Measurements from ENCODE around the gene ALOX15B. TPM values are rescaled to one million over a fixed set of nuclear protein-coding genes. Genes with fewer than 3 reads are reported as not detected.

The ALOX15B gene
- total RNA-seq, 5 donors from 2014 or later (not counting 1 experiment from before 2014, with no cell fraction given): 0.10 to 0.20 (median 0.13) TPM; not detected in 2

- Mint-ChIP-seq H3K36me3 (peaks cover 4% of the 10 kb centered on the region), H3K4me1 (peaks cover 14 to 18% (median 14%) of the 10 kb centered on the region in 3 donors), H3K9me3 (no peaks in the 10 kb centered on the region), H3K27ac (no peak overlapping the region), H3K4me3 (peak overlapping the region; percentile 85 to 91 (median 87)), H3K27me3 (peaks cover 0 to 6% of the 10 kb centered on the region in 2 donors)
- Histone ChIP-seq H3K4me3 (ENCODE audit: control insufficient read depth in 1 of 2, extremely low read depth in 1 of 2, low read length in 1 of 2) (peak overlapping the region; percentile 70 to 71), H3K4me1 (ENCODE audit: control insufficient read depth in 1 of 2, extremely low read depth in 1 of 2, insufficient read depth in 2 of 2, low read length in 2 of 2) (peaks cover 2 to 19% of the 10 kb centered on the region in 2 experiments), H3K9me3 (no peaks in the 10 kb centered on the region), H3K27me3 (replicated peaks in 1 of 2; ENCODE audit: control insufficient read depth in 2 of 2, extremely low read depth in 1 of 2, insufficient read depth in 2 of 2, low read length in 1 of 2) (peaks cover 3 to 31% of the 10 kb centered on the region in 2 experiments), H3K27ac (ENCODE audit: low read length) (no peak overlapping the region), H3K36me3 (ENCODE audit: control insufficient read depth in 2 of 2, extremely low read depth in 1 of 2, insufficient read depth in 1 of 2, low read length in 1 of 2) (no peaks in the 10 kb centered on the region)
- ChIA-PET POLR2A (no interaction called here), CTCF (interaction anchor here in 1 of 2 donors (1.3 kb wide), 1 partner anchor 78 kb away, joined by 4 read pairs; no protein-coding TSS in a partner anchor)
- WGBS (ENCODE audit: insufficient coverage): 42% methylated on average over 25 of the region's 25 CpGs
- ATAC-seq (replicated peaks in 1 of 4) (no peak), DNase-seq (no peak)
Observed at GRCh38 chr17:8080208-8080798, 41.4 kb downstream of the ALOX15B start.

GRCh38 chr17:8080799-8081219 is 42.0 kb downstream of the ALOX15B start:
- Mint-ChIP-seq H3K36me3 (peaks cover 4% of the 10 kb centered on the region), H3K4me1 (peaks cover 14 to 18% (median 14%) of the 10 kb centered on the region in 3 donors), H3K4me3 (peak overlapping the region; percentile 28 to 85 (median 49)), H3K27ac (no peak overlapping the region), H3K27me3 (peaks cover 0 to 10% of the 10 kb centered on the region in 2 donors), H3K9me3 (no peaks in the 10 kb centered on the region)
- H3K4me3 ChIP-seq (ENCODE audit: control insufficient read depth in 1 of 2, extremely low read depth in 1 of 2, low read length in 1 of 2): no peak overlapping the region
- ATAC-seq (replicated peaks in 1 of 4) (no peak), DNase-seq (no peak)
- H3K36me3 ChIP-seq (ENCODE audit: control insufficient read depth in 2 of 2, extremely low read depth in 1 of 2, insufficient read depth in 1 of 2, low read length in 1 of 2): no peaks in the 10 kb centered on the region
- peaks cover 2 to 19% of the 10 kb centered on the region in 2 experiments for H3K4me1 ChIP-seq (ENCODE audit: control insufficient read depth in 1 of 2, extremely low read depth in 1 of 2, insufficient read depth in 2 of 2, low read length in 2 of 2)
- WGBS (ENCODE audit: insufficient coverage): 89% methylated on average over 11 of the region's 17 CpGs
- no peaks in the 10 kb centered on the region for H3K9me3 ChIP-seq
- H3K27ac ChIP-seq (ENCODE audit: low read length): no peak overlapping the region
- ChIA-PET CTCF (interaction anchor here in 1 of 2 donors (0.5 kb wide), 1 partner anchor 139 kb away, joined by 4 read pairs; no protein-coding TSS in a partner anchor), POLR2A (no interaction called here)
- peaks cover 3 to 29% of the 10 kb centered on the region in 2 experiments for H3K27me3 ChIP-seq (replicated peaks in 1 of 2; ENCODE audit: control insufficient read depth in 2 of 2, extremely low read depth in 1 of 2, insufficient read depth in 2 of 2, low read length in 1 of 2)

GRCh38 chr17:8081876-8082275 is 43.0 kb downstream of the ALOX15B start:
- DNase-seq: no peak
- H3K36me3 Mint-ChIP-seq: peaks cover 4% of the 10 kb centered on the region

GRCh38 chr17:8082292-8082691 is 43.4 kb downstream of the ALOX15B start:
- whole genome bisulfite sequencing (ENCODE audit: insufficient coverage): 87% methylated on average over 7 of the region's 10 CpGs
- H3K9me3 Mint-ChIP-seq: no peaks in the 10 kb centered on the region
- H3K9me3 ChIP-seq: no peaks in the 10 kb centered on the region
- peaks cover 1 to 28% of the 10 kb centered on the region in 2 experiments for H3K27me3 ChIP-seq (replicated peaks in 1 of 2; ENCODE audit: control insufficient read depth in 2 of 2, extremely low read depth in 1 of 2, insufficient read depth in 2 of 2, low read length in 1 of 2)
- no peaks in the 10 kb centered on the region for H3K36me3 ChIP-seq (ENCODE audit: control insufficient read depth in 2 of 2, extremely low read depth in 1 of 2, insufficient read depth in 1 of 2, low read length in 1 of 2)
- peaks cover 14 to 18% (median 14%) of the 10 kb centered on the region in 3 donors for H3K4me1 Mint-ChIP-seq
- no peak overlapping the region for H3K4me3 Mint-ChIP-seq
- peaks cover 2 to 19% of the 10 kb centered on the region in 2 experiments for H3K4me1 ChIP-seq (ENCODE audit: control insufficient read depth in 1 of 2, extremely low read depth in 1 of 2, insufficient read depth in 2 of 2, low read length in 2 of 2)
- ATAC-seq (replicated peaks in 1 of 4) (no peak), DNase-seq (no peak)
- H3K4me3 ChIP-seq (ENCODE audit: control insufficient read depth in 1 of 2, extremely low read depth in 1 of 2, low read length in 1 of 2): no peak overlapping the region
- peaks cover 4% of the 10 kb centered on the region for H3K36me3 Mint-ChIP-seq
- ChIA-PET POLR2A (no interaction called here), CTCF (no interaction called here)
- H3K27ac ChIP-seq (ENCODE audit: low read length): no peak overlapping the region
- peaks cover 8 to 15% of the 10 kb centered on the region in 2 donors for H3K27me3 Mint-ChIP-seq
- H3K27ac Mint-ChIP-seq: no peak overlapping the region

More at GRCh38 chr17:8081876-8082275, 43.0 kb downstream of the ALOX15B start:
- H3K4me3 Mint-ChIP-seq: no peak overlapping the region
- Histone ChIP-seq H3K4me1 (ENCODE audit: control insufficient read depth in 1 of 2, extremely low read depth in 1 of 2, insufficient read depth in 2 of 2, low read length in 2 of 2) (peaks cover 2 to 19% of the 10 kb centered on the region in 2 experiments), H3K4me3 (ENCODE audit: control insufficient read depth in 1 of 2, extremely low read depth in 1 of 2, low read length in 1 of 2) (no peak overlapping the region), H3K36me3 (ENCODE audit: control insufficient read depth in 2 of 2, extremely low read depth in 1 of 2, insufficient read depth in 1 of 2, low read length in 1 of 2) (no peaks in the 10 kb centered on the region), H3K9me3 (no peaks in the 10 kb centered on the region), H3K27me3 (replicated peaks in 1 of 2; ENCODE audit: control insufficient read depth in 2 of 2, extremely low read depth in 1 of 2, insufficient read depth in 2 of 2, low read length in 1 of 2) (peaks cover 3 to 28% of the 10 kb centered on the region in 2 experiments), H3K27ac (ENCODE audit: low read length) (no peak overlapping the region)
- H3K27ac Mint-ChIP-seq: no peak overlapping the region
- H3K4me1 Mint-ChIP-seq: peaks cover 14 to 18% (median 14%) of the 10 kb centered on the region in 3 donors
- ChIA-PET POLR2A (no interaction called here), CTCF (no interaction called here)
- peaks cover 5 to 13% of the 10 kb centered on the region in 2 donors for H3K27me3 Mint-ChIP-seq
- no peak for ATAC-seq (replicated peaks in 1 of 4)
- no CpG with 5 or more reads among the region's 3 CpGs for WGBS (ENCODE audit: insufficient coverage)
- H3K9me3 Mint-ChIP-seq: no peaks in the 10 kb centered on the region

- peaks cover 16 to 20% of the 10 kb centered on the region in 2 donors for H3K27me3 Mint-ChIP-seq
- Histone ChIP-seq H3K27me3 (replicated peaks in 1 of 2; ENCODE audit: control insufficient read depth in 2 of 2, extremely low read depth in 1 of 2, insufficient read depth in 2 of 2, low read length in 1 of 2) (peaks cover 2 to 37% of the 10 kb centered on the region in 2 experiments), H3K4me1 (ENCODE audit: control insufficient read depth in 1 of 2, extremely low read depth in 1 of 2, insufficient read depth in 2 of 2, low read length in 2 of 2) (peaks cover under 1 to 10% of the 10 kb centered on the region in 2 experiments), H3K4me3 (ENCODE audit: control insufficient read depth in 1 of 2, extremely low read depth in 1 of 2, low read length in 1 of 2) (no peak overlapping the region), H3K9me3 (no peaks in the 10 kb centered on the region), H3K36me3 (ENCODE audit: control insufficient read depth in 2 of 2, extremely low read depth in 1 of 2, insufficient read depth in 1 of 2, low read length in 1 of 2) (no peaks in the 10 kb centered on the region), H3K27ac (ENCODE audit: low read length) (no peak overlapping the region)
- H3K9me3 Mint-ChIP-seq: no peaks in the 10 kb centered on the region
- CTCF ChIA-PET: interaction anchor here in 1 of 2 donors (0.8 kb wide), 1 partner anchor 445 kb away, joined by 3 read pairs; no protein-coding TSS in a partner anchor
- H3K36me3 Mint-ChIP-seq: peaks cover 4% of the 10 kb centered on the region
- DNase-seq (no peak), ATAC-seq (replicated peaks in 1 of 4) (no peak)
- peaks cover 11 to 13% (median 11%) of the 10 kb centered on the region in 3 donors for H3K4me1 Mint-ChIP-seq
- 91% methylated on average over 4 of the region's 6 CpGs for WGBS (ENCODE audit: insufficient coverage)
- POLR2A ChIA-PET: interaction anchor here in 1 of 2 donors (1.5 kb wide), 1 partner anchor 23 kb away, joined by 3 read pairs; no protein-coding TSS in a partner anchor
- no peak overlapping the region for H3K4me3 Mint-ChIP-seq
- H3K27ac Mint-ChIP-seq: no peak overlapping the region
Observed at GRCh38 chr17:8084250-8084649, 45.4 kb downstream of the ALOX15B start.

- no peaks in the 10 kb centered on the region for H3K36me3 Mint-ChIP-seq
- CTCF ChIA-PET: interaction anchor here (0.7 to 1.0 kb wide), 2 partner anchors 14 to 21 kb away, joined by 3 to 5 read pairs; no protein-coding TSS in a partner anchor
- DNase-seq (no peak), ATAC-seq (replicated peaks in 1 of 4) (no peak)
- no peaks in the 10 kb centered on the region for H3K4me1 ChIP-seq (ENCODE audit: control insufficient read depth in 1 of 2, extremely low read depth in 1 of 2, insufficient read depth in 2 of 2, low read length in 2 of 2)
- H3K4me3 ChIP-seq (ENCODE audit: control insufficient read depth in 1 of 2, extremely low read depth in 1 of 2, low read length in 1 of 2): no peak within 1 kb of the TSS
- peaks cover 2 to 56% of the 10 kb centered on the region in 2 experiments for H3K27me3 ChIP-seq (replicated peaks in 1 of 2; ENCODE audit: control insufficient read depth in 2 of 2, extremely low read depth in 1 of 2, insufficient read depth in 2 of 2, low read length in 1 of 2)
- H3K9me3 Mint-ChIP-seq: no peaks in the 10 kb centered on the region
- WGBS (ENCODE audit: insufficient coverage): 83% methylated on average over 15 of the region's 20 CpGs
- no peaks in the 10 kb centered on the region for H3K36me3 ChIP-seq (ENCODE audit: control insufficient read depth in 2 of 2, extremely low read depth in 1 of 2, insufficient read depth in 1 of 2, low read length in 1 of 2)
- peaks cover 0 to 5% (median 0%) of the 10 kb centered on the region in 3 donors for H3K4me1 Mint-ChIP-seq
- H3K27ac ChIP-seq (ENCODE audit: low read length): no peak within 1 kb of the TSS
- H3K4me3 Mint-ChIP-seq: no peak within 1 kb of the TSS
- H3K27ac Mint-ChIP-seq: no peak within 1 kb of the TSS
- H3K9me3 ChIP-seq: no peaks in the 10 kb centered on the region
- H3K27me3 Mint-ChIP-seq: peaks cover 20 to 40% of the 10 kb centered on the region in 2 donors
- POLR2A ChIA-PET: no interaction called here
Observed at GRCh38 chr17:8087075-8087951, 48.5 kb downstream of the ALOX15B start, which contains the start of gene ALOX12B. ALOX12B (minus strand) TSS chr17:8087716; CDS start chr17:8087442, 274 bp downstream.

All from T-cell (primary cell).